Measurements from ENCODE around the gene DNMT3L. TPM values are rescaled to one million over a fixed set of nuclear protein-coding genes. Genes with fewer than 3 reads are reported as not detected.
A peak's percentile ranks its signal among the peaks of the same experiment; 100 is the strongest.

The DNMT3L gene
- total and polyA plus RNA-seq, 11 donors, result not detected

DNA sequence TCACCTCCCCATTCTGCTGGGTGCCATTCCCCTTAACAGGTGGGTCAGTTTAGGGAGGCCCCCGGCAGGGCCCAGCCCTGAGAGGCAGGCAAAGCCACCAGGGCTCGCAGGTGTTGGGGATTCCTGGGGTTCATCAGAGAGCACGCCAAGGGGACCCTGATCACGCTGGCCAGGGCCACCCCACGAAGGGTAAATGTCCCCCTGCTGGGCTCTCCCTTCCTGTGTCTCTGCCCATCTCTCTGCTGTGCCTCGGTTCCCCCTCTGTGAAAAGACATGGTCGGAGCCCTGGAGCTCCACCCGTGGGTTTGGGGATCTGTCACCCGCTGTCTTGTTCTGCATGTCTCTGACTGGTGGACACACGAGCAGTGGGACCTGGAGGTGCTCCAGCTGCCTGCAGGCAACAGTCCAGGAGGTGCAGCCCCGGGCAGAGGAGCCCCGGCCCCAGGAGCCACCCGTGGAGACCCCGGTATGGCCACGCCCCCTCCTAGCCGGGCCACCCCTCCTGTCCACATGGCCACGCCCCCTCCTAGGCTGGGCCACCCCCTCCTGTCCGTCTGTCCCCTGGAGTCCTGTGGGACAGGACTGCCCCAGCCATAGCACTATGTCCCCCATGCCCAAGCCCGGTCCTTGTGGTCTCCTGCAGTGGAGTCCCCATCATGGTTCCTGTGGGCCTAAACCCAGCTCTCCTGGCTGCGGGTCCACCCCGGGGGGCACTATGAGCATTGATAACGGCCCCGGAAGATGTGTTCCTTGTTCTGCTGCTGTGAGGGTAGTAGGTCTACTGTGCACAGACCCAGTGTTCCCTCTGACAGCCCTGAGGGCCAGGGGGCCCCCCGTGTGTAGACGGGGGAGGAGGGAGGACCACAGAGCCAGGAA lies 30.5 kb upstream of the DNMT3L start:
- Histone ChIP-seq H3K4me3 (no peak overlapping the region), H3K27me3 (no peaks in the 10 kb centered on the region), H3K9me3 (no peaks in the 10 kb centered on the region), H3K4me1 (peaks cover 0 to 19% (median 12%) of the 10 kb centered on the region in 12 donors), H3K27ac (no peak overlapping the region), H3K36me3 (no peaks in the 10 kb centered on the region)
- WGBS, 4 donors, result 51 to 65% (median 64%) methylated on average over 16 to 25 of the region's 25 CpGs
- TF ChIP-seq, protein P1, sequence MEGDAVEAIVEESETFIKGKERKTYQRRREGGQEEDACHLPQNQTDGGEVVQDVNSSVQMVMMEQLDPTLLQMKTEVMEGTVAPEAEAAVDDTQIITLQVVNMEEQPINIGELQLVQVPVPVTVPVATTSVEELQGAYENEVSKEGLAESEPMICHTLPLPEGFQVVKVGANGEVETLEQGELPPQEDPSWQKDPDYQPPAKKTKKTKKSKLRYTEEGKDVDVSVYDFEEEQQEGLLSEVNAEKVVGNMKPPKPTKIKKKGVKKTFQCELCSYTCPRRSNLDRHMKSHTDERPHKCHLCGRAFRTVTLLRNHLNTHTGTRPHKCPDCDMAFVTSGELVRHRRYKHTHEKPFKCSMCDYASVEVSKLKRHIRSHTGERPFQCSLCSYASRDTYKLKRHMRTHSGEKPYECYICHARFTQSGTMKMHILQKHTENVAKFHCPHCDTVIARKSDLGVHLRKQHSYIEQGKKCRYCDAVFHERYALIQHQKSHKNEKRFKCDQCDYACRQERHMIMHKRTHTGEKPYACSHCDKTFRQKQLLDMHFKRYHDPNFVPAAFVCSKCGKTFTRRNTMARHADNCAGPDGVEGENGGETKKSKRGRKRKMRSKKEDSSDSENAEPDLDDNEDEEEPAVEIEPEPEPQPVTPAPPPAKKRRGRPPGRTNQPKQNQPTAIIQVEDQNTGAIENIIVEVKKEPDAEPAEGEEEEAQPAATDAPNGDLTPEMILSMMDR (IDR thresholded peaks at IDR 0.05), result no peak
- TF ChIP-seq POLR2A (IDR thresholded peaks at IDR 0.05), result no peak
- DNase-seq, result peak in 2 of 5 donors; percentile 31 to 54
- no peak for ATAC-seq
- intact Hi-C loops (cut with DNase I), result no loop called here

DNA sequence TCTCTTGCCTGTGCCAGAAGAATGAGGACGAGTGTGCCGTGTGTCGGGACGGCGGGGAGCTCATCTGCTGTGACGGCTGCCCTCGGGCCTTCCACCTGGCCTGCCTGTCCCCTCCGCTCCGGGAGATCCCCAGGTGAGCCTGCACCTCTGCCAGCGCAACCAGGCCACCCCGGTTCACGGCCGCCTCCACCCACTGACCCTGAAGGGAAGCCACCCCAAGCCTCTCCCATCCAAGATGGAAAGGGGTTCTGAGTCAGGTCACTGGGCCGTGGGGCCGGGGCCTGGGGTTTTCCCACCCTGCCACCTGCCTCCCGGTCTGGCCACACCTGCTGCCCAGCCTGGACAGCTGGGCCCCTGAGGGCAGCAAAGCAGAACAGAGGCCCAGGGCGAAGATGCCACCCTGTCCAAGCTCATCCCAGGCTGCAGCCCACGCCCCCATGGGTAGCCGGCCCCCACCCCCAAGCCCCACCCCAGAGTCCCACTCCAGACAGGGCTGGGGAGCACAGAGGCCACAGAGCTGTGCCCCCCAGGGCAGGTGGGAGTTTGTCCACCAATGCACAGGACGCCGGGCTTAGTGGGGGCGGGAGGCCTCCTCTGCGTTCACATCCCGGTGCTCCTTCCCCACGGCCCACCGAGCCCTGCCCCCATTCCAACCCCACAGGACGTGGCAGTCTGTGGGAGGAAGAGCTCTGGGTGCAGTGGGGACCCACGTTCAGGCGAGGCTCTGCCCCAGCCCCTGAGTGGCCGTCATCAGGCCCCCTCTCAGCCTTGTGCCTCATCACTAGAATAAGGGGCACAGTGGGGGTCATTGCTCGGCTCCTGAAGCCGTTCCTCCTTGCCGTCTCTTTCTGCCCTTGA lies 29.6 kb upstream of the DNMT3L start:
- Histone ChIP-seq H3K4me1 (peaks cover 0 to 16% (median 12%) of the 10 kb centered on the region in 12 donors), H3K4me3 (no peak overlapping the region), H3K9me3 (no peaks in the 10 kb centered on the region), H3K27me3 (peaks cover 0 to 9% (median 6%) of the 10 kb centered on the region in 9 donors), H3K36me3 (no peaks in the 10 kb centered on the region), H3K27ac (no peak overlapping the region)
- no peak for ATAC-seq
- intact Hi-C loops (cut with DNase I), result no loop called here
- 83 to 90% (median 86%) methylated on average over 12 to 33 of the region's 33 CpGs for WGBS, 4 donors
- DNase-seq, result peak in 2 of 5 donors; percentile 24 to 60
- TF ChIP-seq POLR2A (IDR thresholded peaks at IDR 0.05), result no peak
- TF ChIP-seq, protein P1 (IDR thresholded peaks at IDR 0.05), result no peak

DNA sequence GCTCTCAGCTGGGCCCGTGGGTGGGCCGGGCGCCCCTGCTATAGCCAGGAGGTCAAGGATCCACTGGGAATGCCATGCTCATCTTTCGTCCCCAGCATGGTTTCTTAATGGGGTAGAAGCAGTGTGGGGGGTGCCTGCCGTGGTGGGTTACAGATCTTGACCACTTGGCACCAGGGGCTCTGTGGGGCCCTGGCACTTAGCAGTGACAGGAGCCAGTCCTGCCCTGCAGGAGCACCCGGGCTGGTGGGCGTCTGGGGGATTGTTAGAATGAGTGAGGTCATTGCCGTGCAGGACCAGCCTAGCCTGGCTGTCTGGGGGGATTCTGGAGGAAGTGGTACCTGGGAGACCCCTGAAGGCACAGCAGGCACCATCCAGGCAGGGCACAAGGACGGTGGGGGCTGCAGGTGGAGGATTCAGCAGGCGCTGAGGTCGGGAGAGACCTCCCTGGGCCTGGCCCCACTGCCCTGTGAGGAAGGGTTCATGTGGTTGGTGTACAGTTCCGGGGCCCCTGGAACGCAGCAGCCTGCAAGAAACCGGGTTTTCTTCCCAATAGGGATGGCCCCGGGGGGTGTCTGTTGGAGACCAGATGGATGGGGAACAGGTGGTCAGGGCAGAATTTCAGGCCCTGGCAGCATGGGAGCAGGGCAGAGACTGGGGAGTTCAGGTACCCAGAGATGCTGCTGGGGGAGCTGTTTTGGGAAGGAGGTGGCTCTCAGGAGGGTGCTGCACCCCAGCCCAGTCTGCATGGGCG lies 28.8 kb upstream of the DNMT3L start:
- no peak overlapping the region for H3K4me3 ChIP-seq
- H3K9me3 ChIP-seq, result no peaks in the 10 kb centered on the region
- H3K27ac ChIP-seq, result no peak overlapping the region
- TF ChIP-seq POLR2A (IDR thresholded peaks at IDR 0.05), result no peak
- TF ChIP-seq, protein P1 (IDR thresholded peaks at IDR 0.05), result no peak
- DNase-seq, result peak in 2 of 5 donors; percentile 5 to 27
- H3K36me3 ChIP-seq, result no peaks in the 10 kb centered on the region
- peaks cover 0 to 20% (median 13%) of the 10 kb centered on the region in 12 donors for H3K4me1 ChIP-seq
- 81 to 88% (median 84%) methylated on average over 13 to 16 of the region's 16 CpGs for WGBS, 4 donors
- H3K27me3 ChIP-seq, result peaks cover 0 to 13% (median 8%) of the 10 kb centered on the region in 9 donors
- intact Hi-C loops (cut with DNase I), result no loop called here
- no peak for ATAC-seq
